Ishikawa (cell line): Measurements from ENCODE around the gene LRIG2.

ENCODE experiments used
- CEBPB ChIP-seq: IDR thresholded peaks from 2 replicates; pipeline ENCODE4 v1.6.1; 2012
- CREB1 ChIP-seq: IDR thresholded peaks from 2 replicates; pipeline ENCODE4 v1.6.1; 2012; ENCODE audit warnings: low read depth
- EGR1 ChIP-seq: IDR thresholded peaks from 2 replicates; pipeline ENCODE4 v1.6.1; 2012
- EP300 ChIP-seq: IDR thresholded peaks from 2 replicates; pipeline ENCODE4 v1.6.1; 2012; ENCODE audit warnings: borderline replicate concordance
- MAX ChIP-seq: IDR thresholded peaks from 2 replicates; pipeline ENCODE4 v1.6.1; 2012
- NFIC ChIP-seq: IDR thresholded peaks from 2 replicates; pipeline ENCODE4 v1.6.1; 2012
- RAD21 ChIP-seq: IDR thresholded peaks from 2 replicates; pipeline ENCODE4 v1.6.1; 2012; ENCODE audit warnings: low read depth
- TAF1 ChIP-seq: IDR thresholded peaks from 2 replicates; pipeline ENCODE4 v1.6.1; 2012; ENCODE audit warnings: low read depth, mild to moderate bottlenecking
- ZBTB7A ChIP-seq: IDR thresholded peaks from 2 replicates; pipeline ENCODE4 v1.6.1; 2012; ENCODE audit warnings: low read depth

DNA sequence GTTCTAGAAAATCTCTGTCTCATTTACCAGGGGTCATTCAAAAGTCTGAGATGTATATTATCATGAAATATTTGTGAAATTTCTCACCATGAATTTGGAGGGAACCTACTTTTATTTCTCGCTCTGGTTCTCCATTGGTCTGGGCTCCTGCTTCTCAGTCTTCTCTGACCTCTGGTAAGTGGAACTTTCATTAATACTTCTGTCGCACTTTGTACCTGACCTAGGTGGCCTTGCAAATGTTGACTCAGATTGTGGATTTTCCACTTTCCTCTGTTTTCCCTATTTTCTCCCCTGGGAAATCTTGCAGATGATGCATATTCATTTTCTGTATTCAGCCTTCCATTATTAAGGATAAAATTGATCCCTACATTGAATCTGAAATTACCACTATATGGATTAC is 53.2 kb downstream of the LRIG2 start:
- TF ChIP-seq CEBPB (no peak), ZBTB7A (no peak), MAX (no peak), EGR1 (no peak), NFIC (no peak), RAD21 (no peak), CREB1 (no peak), TAF1 (no peak), EP300 (no peak)
